HG03354 (cell line): Measurements from ENCODE around the gene CSF1.
"Not testable (repeated sequence)": the region's sequence is repeated elsewhere in the genome, so short reads cannot be mapped to it uniquely, and the experiment has no call there.

Source experiments
- ATAC-seq: cut with Tn5 transposase; IDR thresholded peaks from one replicate; pipeline ENCODE4 v1.9.1; 2021; ENCODE audit warnings: mild to moderate bottlenecking; ENCODE audit not compliant: unreplicated experiment, poor library complexity, severe bottlenecking

Gene CSF1

GRCh38 chr1:109910123-109910962 lies at the start of gene CSF1:
Gene CSF1 (plus strand): TSS chr1:109910849. CDS start chr1:109911024, 175 bp downstream.
- ATAC-seq, result no peak

- ATAC-seq, result not testable (repeated sequence)
Observed at GRCh38 chr1:109861616-109862015, 49.0 kb upstream of the CSF1 start.

GRCh38 chr1:109863667-109864046 lies 47.0 kb upstream of the CSF1 start:
- ATAC-seq, result no peak

- ATAC-seq, result no peak
Observed at GRCh38 chr1:109864047-109864822, 46.4 kb upstream of the CSF1 start.

GRCh38 chr1:109864930-109865612 lies 45.6 kb upstream of the CSF1 start:
- no peak for ATAC-seq

GRCh38 chr1:109866071-109866470 lies 44.6 kb upstream of the CSF1 start:
- no peak for ATAC-seq

- ATAC-seq, result no peak
Observed at GRCh38 chr1:109873278-109874175, 37.1 kb upstream of the CSF1 start.

GRCh38 chr1:109874445-109874844 lies 36.2 kb upstream of the CSF1 start:
- ATAC-seq, result no peak

- no peak for ATAC-seq
Observed at GRCh38 chr1:109875874-109876273, 34.8 kb upstream of the CSF1 start.

- ATAC-seq, result no peak
Observed at GRCh38 chr1:109876617-109877316, 33.9 kb upstream of the CSF1 start.

GRCh38 chr1:109877317-109877771 lies 33.3 kb upstream of the CSF1 start:
- no peak for ATAC-seq

GRCh38 chr1:109877776-109878175 lies 32.9 kb upstream of the CSF1 start:
- ATAC-seq, result no peak

GRCh38 chr1:109878531-109879104 lies 32.0 kb upstream of the CSF1 start:
- ATAC-seq, result no peak

GRCh38 chr1:109879371-109879770 lies 31.3 kb upstream of the CSF1 start:
- ATAC-seq, result not testable (repeated sequence)

GRCh38 chr1:109879881-109880525 lies 30.6 kb upstream of the CSF1 start:
- ATAC-seq, result no peak

- no peak for ATAC-seq
Observed at GRCh38 chr1:109880971-109881894, 29.4 kb upstream of the CSF1 start.

GRCh38 chr1:109881906-109882287 lies 28.8 kb upstream of the CSF1 start:
- no peak for ATAC-seq
